NCI-H460 (cell line): ENCODE measurements around the gene FOXP2. TPM values are rescaled to one million over a fixed set of nuclear protein-coding genes. Genes with fewer than 3 reads are reported as not detected.
"Not testable (repeated sequence)": the region's sequence is repeated elsewhere in the genome, so short reads cannot be mapped to it uniquely, and the experiment has no call there.

Experiments used
- DNase-seq: peaks from one replicate; pipeline ENCODE4 v3.0.0-alpha.2; 2016; ENCODE audit warnings: low read depth; ENCODE audit errors: extremely low read depth
- polyA plus RNA-seq: library from polyadenylated mRNA; depleted of rRNA; stranded (reverse); fragments of >200 nt; gene quantifications from 2 replicates; pipeline ENCODE4 v1.2.3, GENCODE V29; 2014; cell fraction: nucleus; rRNA removed
- total RNA-seq: library from RNA; depleted of rRNA; stranded (reverse); fragments of >200 nt; shearing (Covaris generic); gene quantifications from 2 replicates; pipeline ENCODE4 v1.2.3, GENCODE V29; 2014; rRNA removed

The FOXP2 gene
- total RNA-seq, result not detected in 2 replicates
- polyA plus RNA-seq, result not detected in 2 replicates

DNA sequence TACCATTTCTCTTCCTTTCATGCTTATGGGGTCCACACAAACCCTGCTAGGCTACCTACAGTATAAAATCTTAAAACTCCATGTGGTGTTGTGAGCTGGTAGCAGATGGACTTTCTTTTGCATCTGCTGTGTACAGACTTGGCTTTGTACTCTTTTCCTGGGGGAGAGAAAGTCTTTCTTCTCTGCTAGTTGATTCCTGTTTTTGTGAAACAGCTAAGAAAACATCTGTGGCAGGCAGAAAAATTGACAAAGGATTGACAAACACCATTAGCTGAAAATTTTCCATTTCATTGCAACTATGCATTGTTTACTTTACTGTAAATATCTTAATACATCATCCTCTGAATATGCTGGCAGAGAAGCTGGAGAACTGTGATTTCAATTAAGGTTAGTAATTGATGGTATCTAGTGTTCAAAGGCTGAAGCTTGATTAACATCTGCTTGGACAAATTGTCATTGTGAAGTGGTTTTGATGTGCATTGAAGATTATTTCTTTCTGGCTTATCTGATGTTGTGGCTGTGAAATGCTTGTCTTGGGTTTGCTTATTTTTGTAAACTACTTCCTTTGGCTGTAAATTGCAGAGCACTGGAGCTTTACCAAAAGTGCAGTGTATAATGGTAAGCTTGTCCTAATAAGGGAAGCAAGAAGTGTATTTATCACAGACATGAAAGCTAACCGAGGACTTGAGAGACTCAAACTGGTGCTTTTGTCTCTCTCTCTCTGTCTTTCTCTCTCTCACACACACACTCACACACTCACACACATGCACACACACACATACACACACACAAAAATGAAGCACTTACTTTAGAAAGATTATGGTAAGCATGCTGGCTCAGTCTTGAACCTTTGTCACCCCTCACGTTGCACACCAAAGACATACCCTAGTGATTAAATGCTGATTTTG is at the start of gene FOXP2:
FOXP2 (plus strand) TSS at position 660 of the 908 bp plus-strand sequence. CDS start 11,697 bp downstream, outside the sequence.
- no peak for DNase-seq

DNA sequence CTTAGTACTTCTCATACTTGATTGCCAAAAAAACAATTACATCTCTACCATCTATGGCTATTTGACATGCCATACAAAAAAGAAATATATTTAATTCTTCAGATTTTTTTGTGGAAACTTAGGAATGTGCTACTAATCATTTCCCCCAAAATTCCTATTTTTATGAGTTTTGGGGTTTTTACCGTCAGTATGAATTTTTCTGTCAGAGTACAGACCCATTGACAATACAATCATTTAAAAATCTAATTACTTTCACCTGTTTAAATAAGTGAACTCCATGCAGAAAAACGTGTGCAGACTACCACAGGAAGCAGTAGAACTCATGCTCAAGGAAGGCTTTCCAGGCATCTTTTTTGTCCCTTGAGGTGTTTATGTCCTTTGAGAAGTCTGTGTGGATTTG is 48.8 kb upstream of the FOXP2 start:
- no peak for DNase-seq

DNA sequence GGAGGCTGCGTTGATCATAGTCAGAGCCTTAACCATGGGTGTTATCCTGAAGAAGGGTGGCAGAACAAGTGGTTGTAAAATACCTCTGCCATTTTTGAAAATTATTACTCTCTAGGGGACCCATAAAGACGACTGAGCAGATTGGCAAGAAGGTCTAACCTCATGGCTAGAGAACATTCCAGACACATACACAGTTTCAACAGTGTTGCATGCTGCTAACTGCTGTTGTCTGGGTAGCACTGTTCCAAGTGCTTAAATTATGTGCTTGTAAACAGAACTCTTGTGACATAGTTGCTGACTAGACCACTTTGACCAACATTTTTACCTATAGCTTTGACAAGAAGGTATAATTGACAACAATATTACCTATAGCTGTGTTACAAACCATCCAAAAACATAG is 46.1 kb upstream of the FOXP2 start:
- DNase-seq, result no peak

DNA sequence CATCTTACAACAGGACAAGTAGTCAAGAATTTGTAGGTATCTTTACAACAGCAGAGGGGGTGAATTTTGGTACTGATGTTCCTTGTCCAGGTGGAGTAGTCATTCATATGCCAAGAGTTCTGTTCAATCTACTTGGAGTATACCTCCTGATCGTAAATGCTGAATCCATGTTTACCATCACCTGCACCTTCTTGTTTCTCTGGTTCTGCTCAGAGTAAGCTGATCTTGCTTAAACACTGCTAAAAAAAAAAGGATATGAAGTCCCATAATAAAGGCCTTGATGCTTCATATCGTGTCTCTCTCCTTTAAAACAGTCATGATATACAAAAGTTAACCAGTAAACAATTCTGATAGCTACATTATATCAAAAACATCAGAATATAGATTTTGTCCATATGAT is 45.3 kb upstream of the FOXP2 start:
- no peak for DNase-seq

DNA sequence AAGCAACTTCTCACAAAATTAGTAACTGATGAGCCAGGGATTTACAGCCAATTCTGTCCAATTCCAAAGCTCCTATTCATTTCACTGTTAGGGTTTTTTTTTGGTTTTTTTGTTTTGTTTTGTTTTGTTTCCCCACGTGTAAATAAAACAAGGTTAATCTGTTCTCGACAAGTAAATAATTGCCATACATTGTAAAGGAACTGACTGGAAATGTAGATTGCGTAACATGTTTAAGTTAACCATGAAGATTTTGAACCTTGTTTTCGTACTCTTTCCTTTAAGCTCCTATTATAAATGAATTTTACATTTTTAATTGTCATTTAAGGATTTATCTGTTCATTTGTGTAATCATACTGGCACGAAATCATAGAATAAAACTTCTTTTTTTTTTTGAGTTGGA is 42.0 kb upstream of the FOXP2 start:
- DNase-seq, result no peak

DNA sequence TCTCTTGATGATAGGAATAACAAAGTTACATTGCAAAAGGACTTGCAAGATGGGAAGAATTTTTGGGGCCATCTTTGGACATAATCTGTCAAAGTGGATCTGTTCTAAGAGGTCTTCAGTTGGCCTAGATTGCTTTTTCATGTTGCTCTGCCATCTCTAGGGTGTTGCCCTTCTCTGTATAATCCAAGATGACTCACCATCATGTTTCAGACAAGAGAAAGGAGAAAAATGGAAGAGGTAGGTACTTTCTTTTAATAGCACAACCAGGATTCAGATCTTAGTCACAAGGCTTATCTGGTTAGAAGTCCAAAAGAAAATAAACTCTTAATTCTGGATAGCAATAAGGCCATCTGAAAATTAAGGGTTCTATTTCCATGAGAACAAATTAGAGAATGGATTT is 38.7 kb upstream of the FOXP2 start:
- no peak for DNase-seq

DNA sequence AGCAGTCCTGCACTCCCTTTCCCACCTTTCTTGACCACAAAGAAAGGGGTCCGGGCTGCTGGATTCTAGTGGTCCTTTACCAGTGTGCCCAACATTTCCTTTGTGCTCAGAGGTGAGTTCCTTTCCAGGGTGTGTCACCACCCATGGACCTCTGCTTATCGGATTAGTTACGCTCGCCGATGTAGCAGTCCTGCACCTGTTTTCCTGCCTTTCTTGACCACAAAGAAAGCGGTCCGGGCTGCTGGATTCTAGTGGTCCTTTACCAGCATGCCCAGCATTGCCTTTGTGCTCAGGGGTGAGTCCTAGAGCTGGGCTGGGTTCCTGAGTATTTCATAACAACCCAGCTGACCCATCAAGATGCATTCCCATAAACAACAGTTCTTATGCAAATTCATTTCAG is 30.7 kb upstream of the FOXP2 start:
- not testable (repeated sequence) for DNase-seq

DNA sequence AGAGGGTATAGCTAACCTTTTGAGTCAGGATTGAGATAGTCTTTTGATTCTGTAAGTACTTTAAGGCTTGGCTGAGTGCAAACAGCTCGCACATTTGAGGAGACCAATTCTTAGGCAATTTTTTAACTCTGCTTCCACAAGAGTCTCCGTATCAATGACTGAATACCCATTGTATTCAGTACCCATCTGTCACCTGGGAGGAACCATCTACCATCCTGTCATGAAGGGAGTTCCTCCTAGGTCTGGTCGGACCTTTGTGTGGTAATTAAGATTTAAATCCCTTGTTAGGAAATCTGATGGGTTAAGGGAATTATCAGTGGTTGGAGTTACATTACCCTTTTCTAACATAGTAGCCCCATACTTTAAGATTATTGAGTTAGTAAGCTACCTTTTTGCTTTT is 30.3 kb upstream of the FOXP2 start:
- not testable (repeated sequence) for DNase-seq

DNA sequence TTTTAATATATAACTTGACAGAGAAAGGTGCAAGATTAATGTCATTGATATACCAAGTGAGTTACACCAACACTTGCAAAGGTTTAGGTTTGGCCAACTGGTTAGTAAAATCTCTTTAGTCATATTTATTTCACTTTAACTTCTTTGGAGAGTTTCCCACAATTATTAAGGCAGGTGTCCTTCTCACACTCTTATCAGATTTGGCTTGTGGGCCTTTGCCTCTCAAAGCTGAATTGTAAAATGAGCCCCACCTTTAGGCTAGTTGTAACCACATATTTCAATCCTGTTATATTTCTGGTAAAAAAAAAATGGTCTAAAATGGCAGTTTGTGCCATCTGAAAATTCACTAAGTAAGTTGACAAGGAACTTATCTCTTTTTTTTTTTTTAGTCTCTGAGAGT is 26.6 kb upstream of the FOXP2 start:
- no peak for DNase-seq

DNA sequence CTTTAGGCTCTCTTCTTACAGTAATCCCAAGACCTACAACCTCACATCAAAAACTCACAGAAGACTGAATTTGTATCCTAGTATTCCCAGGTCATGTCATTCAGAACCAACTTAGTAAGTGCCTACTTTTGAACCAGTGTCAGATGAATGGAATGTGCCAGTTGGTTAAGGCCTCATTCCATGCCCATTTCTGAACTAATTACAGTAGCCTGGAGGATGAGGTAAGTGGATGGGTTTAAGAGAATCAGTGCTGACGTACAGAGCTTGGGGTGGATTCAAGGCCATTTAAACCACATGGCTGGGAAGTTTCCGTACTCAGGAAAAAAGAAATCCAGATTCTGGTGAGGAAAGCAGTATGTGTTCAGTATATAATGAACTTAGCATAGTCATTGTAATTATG is 21.9 kb upstream of the FOXP2 start:
- DNase-seq, result no peak

DNA sequence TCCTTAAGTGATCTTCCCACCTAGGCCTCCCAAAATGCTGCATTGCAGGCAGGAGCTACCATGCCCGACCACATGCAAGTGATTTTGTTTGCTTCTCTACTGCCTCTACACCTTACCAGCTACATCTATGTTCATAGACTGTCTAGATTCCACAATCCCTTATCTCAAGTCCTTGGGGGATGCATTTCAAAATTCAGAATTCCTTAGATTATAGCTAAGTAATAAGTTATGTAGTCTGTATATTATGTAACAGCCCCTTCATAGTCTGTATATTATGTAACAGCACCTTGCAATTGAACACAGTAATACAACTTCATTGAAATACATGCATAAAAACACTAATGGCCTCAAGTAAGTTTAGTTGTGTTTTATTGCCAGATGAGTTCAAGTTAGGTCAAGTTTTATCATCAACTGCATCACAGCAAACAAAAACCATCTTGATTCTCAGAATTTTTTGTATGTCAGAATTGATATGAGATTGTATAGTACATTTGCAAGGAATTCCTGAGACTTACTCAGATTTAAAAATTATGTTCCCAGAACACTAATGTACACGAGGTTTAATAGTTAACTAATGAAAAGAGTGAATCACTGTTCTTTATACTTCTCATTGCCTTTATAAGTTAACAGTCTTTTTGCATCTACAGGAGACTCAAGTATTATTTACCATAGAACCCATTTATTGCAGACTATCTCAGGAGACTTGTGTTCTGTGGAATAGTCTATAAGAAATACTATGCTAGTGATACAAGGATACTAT is 11.6 kb upstream of the FOXP2 start:
- no peak for DNase-seq

DNA sequence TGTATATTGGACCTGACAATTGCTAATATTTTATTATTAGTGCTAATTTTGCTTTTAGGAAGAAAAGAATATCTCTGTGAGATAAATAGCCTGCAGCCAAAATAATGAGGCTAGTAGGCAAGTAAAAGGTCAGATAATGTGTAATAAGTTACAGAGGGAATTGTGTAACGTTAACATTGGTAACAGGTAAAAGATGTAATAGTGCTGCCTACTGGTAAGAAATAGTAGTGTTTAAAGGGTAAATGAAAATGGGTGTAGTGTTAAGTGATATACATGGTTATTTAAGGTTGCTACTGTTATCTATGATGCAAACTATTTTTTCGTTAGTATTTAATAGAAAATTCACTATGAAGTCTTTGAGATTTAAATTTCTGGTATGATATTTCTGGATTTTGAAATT is 9.2 kb upstream of the FOXP2 start:
- peak; percentile 22 for DNase-seq

DNA sequence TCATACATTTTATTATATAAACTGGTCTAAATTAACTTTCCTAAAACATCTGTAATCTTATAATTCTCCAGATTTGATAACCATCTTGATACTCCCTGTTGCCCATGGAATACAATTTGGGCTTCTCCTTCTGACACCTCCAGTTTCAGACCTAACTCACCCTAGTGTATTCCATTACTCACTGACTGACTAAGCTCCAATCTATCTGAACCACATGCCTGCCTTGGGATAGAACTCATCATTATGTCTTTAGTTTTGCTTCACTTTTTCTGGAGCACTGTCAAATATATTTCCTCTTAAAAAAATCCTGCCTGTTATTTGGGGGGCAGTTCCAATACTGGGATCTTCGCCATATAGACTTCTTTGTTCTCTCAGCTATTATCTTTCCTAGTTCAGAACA is 4.9 kb upstream of the FOXP2 start:
- no peak for DNase-seq

DNA sequence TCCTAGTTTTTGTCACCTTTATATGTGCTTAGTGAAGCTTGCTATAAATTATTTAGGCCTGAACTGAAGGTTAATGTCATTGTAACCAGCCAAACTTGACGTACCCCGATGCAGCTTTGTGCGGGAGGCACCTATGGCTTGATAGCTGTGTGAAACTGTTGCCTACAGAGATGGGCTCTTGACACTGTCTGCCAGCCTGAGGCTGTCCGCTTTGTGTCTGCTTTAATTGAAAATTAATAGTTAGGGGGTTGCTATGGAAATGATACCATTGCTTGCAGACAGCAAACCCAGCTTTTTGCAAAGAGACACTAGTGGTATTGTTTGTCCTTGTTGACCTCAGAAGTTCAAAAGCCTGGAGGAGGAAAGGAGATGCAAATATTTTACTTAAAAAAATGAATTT is 2.1 kb upstream of the FOXP2 start:
- no peak for DNase-seq

DNA sequence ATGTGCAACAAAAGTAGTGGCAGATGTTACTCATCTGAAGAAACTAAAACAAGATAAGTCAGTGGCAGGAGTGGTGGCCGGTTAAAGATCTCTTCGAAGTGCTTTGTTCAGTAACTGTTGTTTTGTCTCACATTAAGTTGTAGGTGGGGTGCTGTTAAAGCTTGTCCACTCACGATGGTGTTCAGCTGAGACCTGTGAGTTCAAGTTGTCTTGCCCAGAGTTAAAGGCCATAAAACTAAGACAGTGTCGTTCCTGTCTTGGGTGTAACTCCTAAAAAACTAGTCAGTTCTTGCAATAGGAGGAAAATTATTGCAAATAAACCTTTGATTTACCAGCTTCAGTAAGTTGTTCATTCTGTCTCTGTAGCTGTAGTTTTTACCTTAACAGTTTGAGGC is 857 bp upstream of the FOXP2 start:
- no peak for DNase-seq

DNA sequence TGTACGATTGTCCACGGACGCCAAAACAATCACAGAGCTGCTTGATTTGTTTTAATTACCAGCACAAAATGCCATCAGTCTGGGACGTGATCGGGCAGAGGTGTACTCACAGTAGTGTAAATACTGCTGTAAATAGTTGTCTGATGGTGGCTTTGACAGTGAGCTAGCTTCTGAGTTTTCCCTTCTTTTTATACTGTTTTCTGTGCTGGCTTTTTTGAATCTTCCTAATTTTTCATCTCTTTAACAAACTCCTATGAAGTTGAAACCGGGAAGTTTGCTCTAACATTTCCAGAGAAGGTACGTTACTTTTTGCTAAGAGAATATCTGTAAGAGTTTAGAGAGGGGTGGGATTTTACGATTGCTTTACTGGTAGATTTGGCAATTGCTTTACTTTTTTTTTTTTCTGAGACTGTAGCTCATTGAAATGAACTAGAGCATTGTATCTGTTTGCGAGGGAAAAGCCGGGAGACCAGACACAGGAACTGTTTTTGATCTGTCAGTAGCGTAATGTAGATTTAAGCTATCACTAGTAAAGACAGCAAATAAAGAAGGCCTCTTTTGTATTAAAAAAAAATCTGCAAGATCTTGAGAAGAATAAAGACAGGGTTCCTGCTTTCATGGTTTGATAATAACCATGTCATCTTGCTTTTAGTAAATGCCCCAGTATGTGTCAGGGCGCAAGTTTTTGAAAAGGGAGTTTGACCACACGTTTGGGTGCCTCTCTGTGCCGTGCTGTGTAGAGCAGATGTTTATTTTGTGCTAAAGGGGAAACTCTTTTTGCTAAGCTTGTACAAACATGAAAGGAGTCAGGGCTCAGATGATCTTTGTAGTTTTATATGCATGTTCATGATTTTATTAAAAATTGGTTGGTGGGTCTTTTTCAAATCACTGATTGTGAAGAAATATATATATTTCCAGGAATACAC is 712 bp downstream of the FOXP2 start:
- DNase-seq, result no peak

DNA sequence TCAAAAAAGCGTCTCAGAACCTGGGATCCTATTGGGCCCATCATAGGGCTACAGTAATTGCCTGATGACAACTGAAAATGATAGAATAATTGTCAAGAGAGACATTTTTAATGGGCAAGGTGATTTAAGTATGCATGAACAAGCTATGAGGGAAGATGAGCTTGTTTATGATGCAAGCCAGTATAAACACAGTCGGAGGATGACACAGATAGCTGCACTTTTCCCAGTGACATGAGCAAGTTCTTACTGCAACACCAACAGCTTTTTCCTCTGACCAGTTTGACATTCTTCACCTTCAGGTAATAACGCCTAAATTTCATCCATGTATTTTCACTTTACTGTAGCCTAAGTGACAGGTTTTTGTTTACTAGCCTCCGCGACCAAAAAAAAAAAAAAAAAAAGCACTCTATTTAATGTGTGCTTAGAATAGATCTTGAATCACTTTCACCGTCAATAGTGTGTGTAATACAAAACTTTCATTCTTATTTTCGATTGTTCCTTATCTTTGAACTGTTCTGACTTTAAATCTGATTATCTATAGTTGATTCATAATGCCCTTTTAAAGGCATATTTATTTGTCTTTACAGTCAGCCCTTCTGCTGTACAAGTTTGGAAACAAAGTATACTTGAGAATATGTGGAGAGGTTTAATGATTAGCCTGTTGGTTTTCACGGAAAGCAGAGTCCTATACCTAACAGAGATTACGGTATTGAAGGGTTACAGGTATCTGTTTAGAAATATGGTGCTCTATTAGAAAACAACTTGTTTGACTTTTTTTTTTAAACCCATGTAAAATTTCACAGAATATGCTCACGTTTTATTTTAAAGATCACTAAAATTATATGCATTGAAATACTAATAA is 1.7 kb downstream of the FOXP2 start:
- DNase-seq, result no peak

DNA sequence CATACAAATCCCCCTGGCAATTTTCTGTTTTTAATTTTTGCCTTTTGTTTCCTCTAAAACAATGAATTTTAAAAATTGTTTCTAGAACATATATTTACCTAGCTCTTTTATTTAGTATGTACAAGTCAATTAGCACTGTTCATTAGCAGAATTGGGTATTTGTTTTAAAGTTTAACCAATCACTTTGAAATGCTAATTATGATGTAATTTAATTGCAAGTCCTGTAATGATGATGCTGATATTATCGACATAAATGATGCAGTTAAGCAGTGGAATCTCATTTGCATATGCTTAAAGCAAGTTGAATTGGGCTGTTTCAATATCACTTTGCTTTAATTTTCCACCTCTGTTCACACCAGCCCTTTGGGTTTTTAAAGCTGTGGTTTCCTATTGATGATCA is 2.7 kb downstream of the FOXP2 start:
- DNase-seq, result no peak

DNA sequence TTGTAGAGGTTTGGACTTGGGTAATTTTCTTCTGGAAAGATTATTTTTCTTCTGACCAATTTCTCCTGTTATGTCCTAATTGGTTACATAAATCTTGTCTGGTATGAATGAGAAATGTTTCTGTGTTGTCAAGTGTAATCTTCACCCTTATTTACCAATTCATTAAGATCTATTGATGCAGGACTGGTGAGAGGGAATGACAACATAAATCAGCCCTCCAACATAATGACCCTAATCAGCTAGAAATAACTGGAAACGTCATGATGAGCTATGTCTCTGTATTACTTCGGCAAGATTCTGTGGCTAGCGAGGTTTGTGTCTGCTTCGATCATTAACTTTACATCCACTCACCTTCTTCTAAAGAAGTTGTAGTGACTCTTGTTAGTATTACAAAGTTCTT is 3.5 kb downstream of the FOXP2 start:
- DNase-seq, result no peak
